Measurements from ENCODE around the gene IRX4. TPM values are rescaled to one million over a fixed set of nuclear protein-coding genes. Genes with fewer than 3 reads are reported as not detected.

The IRX4 gene
- total RNA-seq, 4 donors from 2014 or later, result not detected

DNA sequence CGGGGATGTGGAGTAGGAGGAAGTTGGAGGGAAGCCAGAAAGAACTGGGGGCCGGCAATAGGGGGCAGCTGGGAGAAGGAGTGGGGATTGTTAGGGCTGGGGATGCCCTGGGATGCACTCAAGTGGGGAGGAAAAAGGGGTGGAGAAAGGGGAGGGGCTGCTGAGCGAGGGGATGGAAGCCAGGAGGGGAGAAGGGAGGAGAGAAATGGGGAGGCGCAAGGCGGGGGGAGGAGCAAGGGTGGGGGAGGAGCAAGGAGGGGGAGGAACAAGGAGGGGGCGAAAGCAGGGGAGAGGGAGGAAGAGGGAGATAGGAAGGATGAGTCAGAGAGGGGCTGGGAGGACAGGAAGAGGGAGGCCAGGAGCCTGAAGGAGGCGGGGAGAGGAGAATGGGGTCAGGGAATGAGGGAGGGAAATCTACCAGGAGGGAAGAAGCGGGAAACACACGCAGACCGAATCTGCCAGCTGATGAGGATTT is 1.6 kb downstream of the IRX4 start:
- no peak overlapping the region for H3K4me3 ChIP-seq
- no peak for TF ChIP-seq EP300 (IDR thresholded peaks at IDR 0.05)
- peaks cover 0 to 50% (median 12%) of the 10 kb centered on the region in 4 donors for H3K4me1 ChIP-seq
- H3K9me3 ChIP-seq, result no peaks in the 10 kb centered on the region
- DNase-seq (ENCODE audit: low spot score in 2 of 2), result no peak
- H3K27ac ChIP-seq, result no peak overlapping the region
- H3K27me3 ChIP-seq, result peaks cover 0 to 100% of the 10 kb centered on the region in 2 donors
- H3K36me3 ChIP-seq, result no peaks in the 10 kb centered on the region
- 7 to 10% methylated on average over 9 to 10 of the region's 10 CpGs for WGBS, 2 donors

DNA sequence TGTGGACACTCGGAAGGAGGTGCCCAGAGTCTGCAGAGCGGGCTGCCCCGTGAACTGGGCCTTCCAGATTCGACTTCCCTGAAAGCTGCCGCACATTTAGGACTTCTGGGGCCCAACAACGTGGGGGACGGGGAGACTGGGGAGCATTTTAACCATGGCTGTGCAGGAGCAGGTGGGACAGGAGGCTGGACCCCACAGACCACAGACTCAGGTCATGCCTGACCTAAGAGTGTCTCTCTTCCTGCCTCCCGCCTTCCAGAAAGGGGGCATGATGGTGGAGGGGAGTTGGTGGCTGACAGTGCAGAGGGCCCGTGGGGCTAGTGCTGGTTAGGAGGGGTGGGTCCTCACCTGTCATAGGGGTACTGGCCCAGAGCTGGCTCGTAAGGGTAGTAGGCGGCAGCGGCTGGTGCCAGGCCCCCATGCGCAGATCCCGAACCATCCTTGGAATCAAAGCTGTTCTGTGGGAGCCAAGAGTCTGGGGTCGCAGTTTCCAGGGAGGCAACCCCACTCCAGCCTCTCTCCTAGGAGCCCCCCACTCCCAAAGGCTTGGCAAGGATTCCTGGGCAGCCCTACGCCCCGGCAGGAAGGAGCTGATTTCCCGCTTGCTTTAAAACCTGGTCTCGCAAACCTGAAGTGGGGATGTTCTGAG is 2.2 kb downstream of the IRX4 start:
- 13 to 14% methylated on average over 11 to 19 of the region's 19 CpGs for WGBS, 2 donors
- Histone ChIP-seq H3K9me3 (no peaks in the 10 kb centered on the region), H3K27ac (no peak overlapping the region), H3K27me3 (peaks cover 0 to 100% of the 10 kb centered on the region in 2 donors), H3K4me3 (no peak overlapping the region), H3K36me3 (no peaks in the 10 kb centered on the region), H3K4me1 (peaks cover 0 to 55% (median 13%) of the 10 kb centered on the region in 4 donors)
- TF ChIP-seq POLR2A (IDR thresholded peaks at IDR 0.05) (no peak), EP300 (IDR thresholded peaks at IDR 0.05) (no peak)
- TF ChIP-seq, protein P1, sequence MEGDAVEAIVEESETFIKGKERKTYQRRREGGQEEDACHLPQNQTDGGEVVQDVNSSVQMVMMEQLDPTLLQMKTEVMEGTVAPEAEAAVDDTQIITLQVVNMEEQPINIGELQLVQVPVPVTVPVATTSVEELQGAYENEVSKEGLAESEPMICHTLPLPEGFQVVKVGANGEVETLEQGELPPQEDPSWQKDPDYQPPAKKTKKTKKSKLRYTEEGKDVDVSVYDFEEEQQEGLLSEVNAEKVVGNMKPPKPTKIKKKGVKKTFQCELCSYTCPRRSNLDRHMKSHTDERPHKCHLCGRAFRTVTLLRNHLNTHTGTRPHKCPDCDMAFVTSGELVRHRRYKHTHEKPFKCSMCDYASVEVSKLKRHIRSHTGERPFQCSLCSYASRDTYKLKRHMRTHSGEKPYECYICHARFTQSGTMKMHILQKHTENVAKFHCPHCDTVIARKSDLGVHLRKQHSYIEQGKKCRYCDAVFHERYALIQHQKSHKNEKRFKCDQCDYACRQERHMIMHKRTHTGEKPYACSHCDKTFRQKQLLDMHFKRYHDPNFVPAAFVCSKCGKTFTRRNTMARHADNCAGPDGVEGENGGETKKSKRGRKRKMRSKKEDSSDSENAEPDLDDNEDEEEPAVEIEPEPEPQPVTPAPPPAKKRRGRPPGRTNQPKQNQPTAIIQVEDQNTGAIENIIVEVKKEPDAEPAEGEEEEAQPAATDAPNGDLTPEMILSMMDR (IDR thresholded peaks at IDR 0.05), result no peak
- no peak for DNase-seq (ENCODE audit: low spot score in 2 of 2)

DNA sequence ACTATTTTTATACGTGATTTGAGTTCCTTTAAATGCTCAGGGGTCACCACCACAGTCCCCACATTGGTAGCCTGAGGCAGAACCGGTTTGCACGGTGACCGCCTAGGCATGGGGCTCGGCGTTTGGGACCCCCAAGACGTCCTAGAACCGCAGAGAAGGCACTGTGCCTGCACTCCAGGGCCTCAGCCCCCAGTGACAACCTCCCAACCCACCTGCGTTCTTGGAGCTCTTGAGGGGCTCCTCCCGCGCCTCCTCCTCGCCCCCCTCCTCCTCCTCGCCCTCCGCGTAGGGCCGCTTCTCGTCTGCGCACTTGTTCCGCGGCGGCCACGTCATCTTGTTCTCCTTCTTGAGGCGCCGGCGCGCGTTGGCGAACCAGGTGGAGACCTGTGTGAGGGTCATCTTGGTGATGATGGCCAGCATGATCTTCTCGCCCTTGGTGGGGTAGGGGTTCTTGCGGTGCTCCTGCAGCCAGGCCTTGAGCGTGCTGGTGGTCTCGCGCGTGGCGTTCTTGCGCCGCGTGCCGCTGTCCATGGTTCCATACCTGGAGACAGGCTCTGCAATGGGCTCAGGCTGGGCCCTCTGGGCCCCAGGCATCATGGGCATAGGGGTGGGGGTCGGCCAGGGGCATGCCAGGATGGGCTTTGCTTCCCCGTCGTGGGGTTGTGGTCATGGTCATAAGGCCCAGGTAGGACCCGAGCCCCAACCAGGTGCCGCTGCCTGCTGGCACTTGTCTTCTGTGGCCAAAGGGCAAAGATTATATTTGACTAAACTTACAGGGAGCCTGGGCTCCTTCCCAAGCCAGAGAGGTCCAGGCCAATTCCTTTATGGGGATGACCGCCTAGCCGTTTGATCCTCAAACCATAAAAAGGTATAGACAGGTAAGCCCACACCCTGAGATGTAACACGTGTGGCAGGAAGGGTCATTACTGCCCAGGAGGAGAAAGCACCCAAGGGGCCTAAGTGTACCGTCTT is 3.1 kb downstream of the IRX4 start:
- WGBS, 2 donors, result 9 to 20% methylated on average over 29 to 34 of the region's 48 CpGs

DNA sequence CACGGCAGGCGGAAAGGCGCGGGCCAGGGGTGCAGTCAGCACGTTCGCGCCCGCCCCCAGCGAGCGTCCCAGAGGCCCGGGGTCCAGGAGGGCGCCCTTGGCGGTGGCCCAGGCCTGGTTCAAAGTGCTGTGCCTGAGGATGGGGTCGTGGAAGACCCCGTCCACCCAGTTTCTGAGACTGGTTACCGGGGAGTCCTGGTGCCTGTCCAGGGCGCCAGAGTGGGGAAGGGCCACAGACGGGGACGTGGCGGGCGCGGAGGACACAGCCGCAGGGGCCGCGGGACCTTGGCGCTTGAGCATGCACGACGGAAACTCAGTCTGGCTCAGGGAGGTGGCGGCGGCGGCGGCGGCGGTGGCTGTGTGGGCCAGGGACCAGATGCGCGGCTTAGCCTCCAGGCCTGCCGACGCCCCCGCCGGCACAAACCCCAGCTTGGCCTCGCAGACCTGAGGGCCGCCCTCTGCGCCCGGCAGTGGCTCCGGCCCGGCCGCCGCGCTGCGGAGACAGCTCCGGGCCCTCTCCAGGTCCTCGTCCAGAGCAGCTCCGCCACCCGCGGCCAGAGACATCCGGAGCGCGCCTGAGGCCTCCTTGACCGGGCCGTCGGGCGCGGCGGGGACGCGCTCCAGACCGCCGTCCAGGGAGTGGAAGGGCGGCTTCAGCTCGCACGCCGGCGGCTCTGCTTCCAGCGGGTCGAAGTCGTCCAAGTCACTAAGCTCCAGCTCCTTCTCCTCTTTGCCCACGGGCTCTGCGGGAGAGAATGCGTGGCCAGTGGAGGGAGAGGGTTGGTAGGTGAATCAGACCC is 4.5 kb downstream of the IRX4 start:
- no peak for DNase-seq (ENCODE audit: low spot score in 2 of 2)
- Histone ChIP-seq H3K36me3 (no peaks in the 10 kb centered on the region), H3K4me3 (no peak overlapping the region), H3K27ac (no peak overlapping the region), H3K27me3 (peaks cover 0 to 100% of the 10 kb centered on the region in 2 donors), H3K4me1 (peaks cover 0 to 50% (median 14%) of the 10 kb centered on the region in 4 donors), H3K9me3 (no peaks in the 10 kb centered on the region)
- 1 to 3% methylated on average over 19 to 67 of the region's 79 CpGs for WGBS, 2 donors
- TF ChIP-seq, protein P1 (IDR thresholded peaks at IDR 0.05), result no peak
- TF ChIP-seq POLR2A (IDR thresholded peaks at IDR 0.05), result no peak
- TF ChIP-seq EP300 (IDR thresholded peaks at IDR 0.05), result no peak

More for the DNA sequence above, 3.1 kb downstream of the IRX4 start:
- no peak overlapping the region for H3K27ac ChIP-seq
- H3K27me3 ChIP-seq, result peaks cover 0 to 100% of the 10 kb centered on the region in 2 donors
- TF ChIP-seq, protein P1 (IDR thresholded peaks at IDR 0.05), result no peak
- no peak for TF ChIP-seq POLR2A (IDR thresholded peaks at IDR 0.05)
- TF ChIP-seq EP300 (IDR thresholded peaks at IDR 0.05), result no peak
- no peaks in the 10 kb centered on the region for H3K36me3 ChIP-seq
- no peaks in the 10 kb centered on the region for H3K9me3 ChIP-seq
- DNase-seq (ENCODE audit: low spot score in 2 of 2), result no peak
- H3K4me1 ChIP-seq, result peaks cover 0 to 59% (median 17%) of the 10 kb centered on the region in 4 donors
- H3K4me3 ChIP-seq, result no peak overlapping the region

All from tibial nerve (tissue), 4 donors.